Uterus (tissue), 4 donors: ENCODE results near the gene CDC42EP4. TPM values are rescaled to one million over a fixed set of nuclear protein-coding genes. Genes with fewer than 3 reads are reported as not detected.
"Not testable (repeated sequence)": the region's sequence is repeated elsewhere in the genome, so short reads cannot be mapped to it uniquely, and the experiment has no call there.

Experiments used
- DNase-seq, 2 donors: peaks; one replicate each; pipeline ENCODE4 v3.0.0-alpha.2; 2019 to 2020
- H3K27ac ChIP-seq, 2 donors: fragments of 200-600 bp; sonication (generic); 1 replicate in 1 of 2; 2 replicates in 1 of 2; pipeline ENCODE4 v1.5.1; 2016 to 2018
- H3K27me3 ChIP-seq, 2 donors: fragments of 200-600 bp; sonication (generic); one replicate each; pipeline ENCODE4 v1.5.1; 2018 to 2019; ENCODE audit warnings: control low read depth in 1 of 2
- H3K36me3 ChIP-seq, 2 donors: fragments of 200-600 bp; sonication (generic); one replicate each; pipeline ENCODE4 v1.5.1; 2019; ENCODE audit warnings: control low read depth in 1 of 2
- H3K4me1 ChIP-seq, 2 donors: fragments of 200-600 bp; sonication (generic); one replicate each; pipeline ENCODE4 v1.5.1; 2018 to 2019; ENCODE audit warnings: control low read depth in 1 of 2
- H3K4me3 ChIP-seq, 2 donors: fragments of 200-600 bp; sonication (generic); 1 replicate in 1 of 2; 2 replicates in 1 of 2; pipeline ENCODE4 v1.5.1; 2018 to 2019; ENCODE audit warnings: mild to moderate bottlenecking in 1 of 2
- H3K9me3 ChIP-seq, 2 donors: fragments of 200-600 bp; sonication (generic); one replicate each; pipeline ENCODE4 v1.5.1; 2019; ENCODE audit warnings: control low read depth in 1 of 2
- POLR2A ChIP-seq, 2 donors: fragments of 450-650 bp; IDR thresholded peaks; one replicate each; pipeline ENCODE4 v1.6.1; 2016; ENCODE audit warnings: antibody characterized with exemption in 2 of 2, mild to moderate bottlenecking in 1 of 2, moderate library complexity in 1 of 2
- intact Hi-C: fragments of 100-400 bp; cut with DNase I; formaldehyde crosslinking; loops from one replicate; pipeline ENCODE4 v1.15.1; 2023; ENCODE audit warnings: low total_unique reads
- total RNA-seq, 4 donors: library from RNA; depleted of rRNA in 3 of 4; stranded (reverse); fragments of >200 nt in 3 of 4; gene quantifications; one replicate each; pipeline versions ENCODE4 v1.1.0 to v1.2.4, GENCODE V29; 2014 to 2023
- TF ChIP-seq, protein P1 (sequence below), 4 experiments: fragments of 200-600 bp in 2 of 4; fragments of 450-650 bp in 2 of 4; sonication (generic) in 2 of 4; IDR thresholded peaks; one replicate each; pipeline ENCODE4 v1.5.1; 2016 to 2019; ENCODE audit warnings: antibody characterized with exemption in 4 of 4, mild to moderate bottlenecking in 2 of 4, moderate library complexity in 1 of 4
- donor health status: DM: yes; HTN: yes; CAD: no.

The CDC42EP4 gene
- total RNA-seq, 4 donors from 2014 or later: 26.6 to 131 (median 70.7) TPM

DNA sequence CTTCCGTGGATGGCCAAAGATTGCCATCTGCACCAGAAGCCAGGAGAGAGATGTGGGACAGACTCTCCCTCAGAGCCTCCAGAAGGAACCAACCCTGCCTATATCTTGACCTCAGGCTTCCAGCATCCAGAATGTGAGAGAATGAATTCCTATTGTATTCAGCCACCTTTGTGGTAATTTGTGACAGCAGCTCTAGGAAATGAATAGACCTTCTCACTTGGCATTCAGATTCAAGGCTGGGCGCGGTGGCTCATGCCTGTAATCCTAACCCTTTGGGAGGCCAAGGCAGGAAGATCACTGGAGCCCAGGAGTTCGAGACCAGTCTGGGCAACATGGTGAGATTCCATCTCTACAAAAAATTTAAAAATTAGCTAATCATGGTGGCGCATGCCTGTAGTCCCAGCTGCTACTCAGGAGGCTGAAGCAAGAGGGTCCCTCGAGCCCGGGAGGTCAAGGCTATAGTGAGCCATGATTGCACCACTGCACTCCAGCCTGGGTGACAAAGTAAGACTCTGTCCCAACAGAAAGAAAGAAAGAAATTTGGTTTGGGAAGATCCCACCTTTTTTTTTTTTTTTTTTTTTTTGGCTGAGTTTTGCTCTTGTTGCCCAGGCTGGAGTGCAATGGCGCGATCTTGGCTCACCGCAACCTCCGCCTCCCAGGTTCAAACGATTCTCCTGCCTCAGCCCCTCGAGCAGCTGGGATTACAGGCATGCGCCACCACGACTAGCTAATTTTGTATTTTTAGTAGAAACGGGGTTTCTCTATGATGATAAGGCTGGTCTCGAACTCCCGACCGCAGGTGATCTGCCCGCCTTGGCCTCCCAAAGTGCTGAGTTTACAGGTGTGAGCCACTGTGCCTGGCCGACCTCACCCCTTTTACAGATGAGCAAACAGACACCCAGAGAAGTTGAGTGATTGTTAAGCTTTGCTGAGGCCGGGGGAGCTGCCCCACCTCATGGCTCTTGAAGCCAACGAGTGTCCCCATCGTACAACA lies 45.9 kb downstream of the CDC42EP4 start:
- TF ChIP-seq, protein P1, sequence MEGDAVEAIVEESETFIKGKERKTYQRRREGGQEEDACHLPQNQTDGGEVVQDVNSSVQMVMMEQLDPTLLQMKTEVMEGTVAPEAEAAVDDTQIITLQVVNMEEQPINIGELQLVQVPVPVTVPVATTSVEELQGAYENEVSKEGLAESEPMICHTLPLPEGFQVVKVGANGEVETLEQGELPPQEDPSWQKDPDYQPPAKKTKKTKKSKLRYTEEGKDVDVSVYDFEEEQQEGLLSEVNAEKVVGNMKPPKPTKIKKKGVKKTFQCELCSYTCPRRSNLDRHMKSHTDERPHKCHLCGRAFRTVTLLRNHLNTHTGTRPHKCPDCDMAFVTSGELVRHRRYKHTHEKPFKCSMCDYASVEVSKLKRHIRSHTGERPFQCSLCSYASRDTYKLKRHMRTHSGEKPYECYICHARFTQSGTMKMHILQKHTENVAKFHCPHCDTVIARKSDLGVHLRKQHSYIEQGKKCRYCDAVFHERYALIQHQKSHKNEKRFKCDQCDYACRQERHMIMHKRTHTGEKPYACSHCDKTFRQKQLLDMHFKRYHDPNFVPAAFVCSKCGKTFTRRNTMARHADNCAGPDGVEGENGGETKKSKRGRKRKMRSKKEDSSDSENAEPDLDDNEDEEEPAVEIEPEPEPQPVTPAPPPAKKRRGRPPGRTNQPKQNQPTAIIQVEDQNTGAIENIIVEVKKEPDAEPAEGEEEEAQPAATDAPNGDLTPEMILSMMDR (IDR thresholded peaks at IDR 0.05): no peak
- no peak for TF ChIP-seq POLR2A (IDR thresholded peaks at IDR 0.05)
- Histone ChIP-seq H3K4me1 (no peaks in the 10 kb centered on the region), H3K27ac (no peak overlapping the region), H3K9me3 (no peaks in the 10 kb centered on the region), H3K36me3 (no peaks in the 10 kb centered on the region), H3K27me3 (no peaks in the 10 kb centered on the region), H3K4me3 (no peak overlapping the region)
- no peak for DNase-seq
- intact Hi-C loops: no loop called here

GRCh38 chr17:73264448-73264847 lies 47.4 kb downstream of the CDC42EP4 start:
- H3K9me3 ChIP-seq, H3K36me3 ChIP-seq, H3K4me1 ChIP-seq, H3K27ac ChIP-seq, H3K27me3 ChIP-seq, DNase-seq, intact Hi-C loops, H3K4me3 ChIP-seq: not testable (repeated sequence)

- intact Hi-C loops: no loop called here
- H3K4me1 ChIP-seq: no peaks in the 10 kb centered on the region
- H3K4me3 ChIP-seq: no peak overlapping the region
- H3K36me3 ChIP-seq: no peaks in the 10 kb centered on the region
- no peaks in the 10 kb centered on the region for H3K9me3 ChIP-seq
- no peak overlapping the region for H3K27ac ChIP-seq
- no peaks in the 10 kb centered on the region for H3K27me3 ChIP-seq
- no peak for DNase-seq
- TF ChIP-seq, protein P1 (IDR thresholded peaks at IDR 0.05): no peak
- no peak for TF ChIP-seq POLR2A (IDR thresholded peaks at IDR 0.05)
These were observed 48.8 kb downstream of the CDC42EP4 start for GRCh38 chr17:73262676-73263642.

- Histone ChIP-seq H3K9me3 (no peaks in the 10 kb centered on the region), H3K4me3 (no peak overlapping the region), H3K36me3 (no peaks in the 10 kb centered on the region), H3K27ac (no peak overlapping the region), H3K4me1 (no peaks in the 10 kb centered on the region), H3K27me3 (no peaks in the 10 kb centered on the region)
- intact Hi-C loops: no loop called here
- TF ChIP-seq, protein P1 (IDR thresholded peaks at IDR 0.05): no peak
- TF ChIP-seq POLR2A (IDR thresholded peaks at IDR 0.05): no peak
- DNase-seq: no peak
These were observed 49.7 kb downstream of the CDC42EP4 start for GRCh38 chr17:73261952-73262675.

- TF ChIP-seq POLR2A (IDR thresholded peaks at IDR 0.05): no peak
- TF ChIP-seq, protein P1 (IDR thresholded peaks at IDR 0.05): no peak
- Histone ChIP-seq H3K9me3 (no peaks in the 10 kb centered on the region), H3K36me3 (no peaks in the 10 kb centered on the region), H3K27ac (no peak within 1 kb of the TSS), H3K27me3 (no peaks in the 10 kb centered on the region), H3K4me3 (no peak within 1 kb of the TSS), H3K4me1 (no peaks in the 10 kb centered on the region)
- intact Hi-C loops: no loop called here
- no peak for DNase-seq
These were observed 50.2 kb downstream of the CDC42EP4 start, which contains the start of gene CPSF4L for GRCh38 chr17:73261617-73261951. TSS of gene CPSF4L (minus strand) at chr17:73261880. CDS start at chr17:73261818, 62 bp downstream.
